ENCODE results near the gene NPAS3.

Gene NPAS3

DNA sequence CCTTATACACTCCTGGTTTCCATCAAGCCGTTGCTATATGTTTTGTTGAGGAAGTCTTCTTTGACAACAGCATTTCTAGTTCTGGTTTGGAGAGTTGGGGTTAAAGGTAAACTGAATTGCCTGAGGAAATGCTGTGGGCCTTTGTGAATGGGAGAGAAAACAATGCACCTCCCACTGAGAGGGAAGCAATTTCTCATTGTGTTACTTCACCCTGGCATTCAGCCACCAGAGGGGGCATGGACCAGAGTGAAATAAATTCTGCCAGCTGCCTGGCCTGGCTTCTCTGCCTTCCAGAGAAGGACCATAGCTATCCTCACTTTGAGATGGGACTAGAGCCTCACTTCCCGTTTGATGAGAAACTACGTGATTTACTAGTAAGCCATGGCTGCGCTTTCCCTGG, 536.9 kb downstream of the NPAS3 start:
- H3K4me3 ChIP-seq (ENCODE audit: low read length), result no peak overlapping the region
- peak; percentile 60 for DNase-seq (ENCODE audit: low read depth)
- TF ChIP-seq, protein P1, sequence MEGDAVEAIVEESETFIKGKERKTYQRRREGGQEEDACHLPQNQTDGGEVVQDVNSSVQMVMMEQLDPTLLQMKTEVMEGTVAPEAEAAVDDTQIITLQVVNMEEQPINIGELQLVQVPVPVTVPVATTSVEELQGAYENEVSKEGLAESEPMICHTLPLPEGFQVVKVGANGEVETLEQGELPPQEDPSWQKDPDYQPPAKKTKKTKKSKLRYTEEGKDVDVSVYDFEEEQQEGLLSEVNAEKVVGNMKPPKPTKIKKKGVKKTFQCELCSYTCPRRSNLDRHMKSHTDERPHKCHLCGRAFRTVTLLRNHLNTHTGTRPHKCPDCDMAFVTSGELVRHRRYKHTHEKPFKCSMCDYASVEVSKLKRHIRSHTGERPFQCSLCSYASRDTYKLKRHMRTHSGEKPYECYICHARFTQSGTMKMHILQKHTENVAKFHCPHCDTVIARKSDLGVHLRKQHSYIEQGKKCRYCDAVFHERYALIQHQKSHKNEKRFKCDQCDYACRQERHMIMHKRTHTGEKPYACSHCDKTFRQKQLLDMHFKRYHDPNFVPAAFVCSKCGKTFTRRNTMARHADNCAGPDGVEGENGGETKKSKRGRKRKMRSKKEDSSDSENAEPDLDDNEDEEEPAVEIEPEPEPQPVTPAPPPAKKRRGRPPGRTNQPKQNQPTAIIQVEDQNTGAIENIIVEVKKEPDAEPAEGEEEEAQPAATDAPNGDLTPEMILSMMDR (IDR thresholded peaks at IDR 0.05; ENCODE audit: insufficient read depth, low read depth, low read length, missing control alignments), result peak; percentile 42

GRCh38 chr14:33477797-33478196, 539.1 kb downstream of the NPAS3 start:
- TF ChIP-seq, protein P1 (IDR thresholded peaks at IDR 0.05; ENCODE audit: insufficient read depth, low read depth, low read length, missing control alignments), result no peak
- H3K4me3 ChIP-seq (ENCODE audit: low read length), result no peak overlapping the region
- no peak for DNase-seq (ENCODE audit: low read depth)

DNA sequence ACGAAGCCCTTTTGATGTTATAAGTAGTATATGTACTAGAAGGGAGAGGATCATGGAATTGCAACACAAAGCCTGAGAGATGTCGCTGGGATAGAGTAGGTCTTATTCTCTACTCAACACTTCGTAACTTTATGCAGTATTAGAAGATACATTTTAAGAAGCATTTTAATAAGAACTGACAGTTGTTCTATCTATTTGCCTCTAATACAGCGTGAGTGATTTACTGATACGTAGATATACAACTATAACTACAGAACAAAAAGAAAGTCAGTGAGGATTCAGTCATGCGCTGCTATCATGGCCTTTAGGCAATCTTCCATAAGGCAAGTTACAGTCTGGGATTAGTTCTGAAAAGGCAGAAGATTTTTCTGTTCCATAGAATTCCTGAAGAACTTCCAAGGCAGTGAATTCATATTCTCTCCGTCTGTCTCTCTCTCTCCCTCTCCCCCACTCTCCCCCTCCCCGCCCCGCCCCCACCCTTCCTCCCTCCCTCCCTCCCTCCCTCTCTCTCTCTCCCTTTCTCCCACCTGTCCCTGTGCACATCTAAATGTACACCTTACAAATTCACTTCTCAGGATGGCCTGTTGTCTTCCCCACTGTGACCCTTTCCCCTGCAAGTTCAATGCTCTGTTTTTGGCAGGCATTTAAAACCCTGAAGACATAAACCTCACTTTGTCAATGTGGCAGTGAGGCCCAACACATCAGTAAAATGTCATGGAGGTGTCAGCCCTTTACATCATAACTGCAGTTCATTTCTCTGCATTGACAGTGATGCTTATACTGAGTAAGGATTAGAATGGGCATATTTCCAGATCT, 541.6 kb downstream of the NPAS3 start:
- DNase-seq (ENCODE audit: low read depth), result no peak
- H3K4me3 ChIP-seq (ENCODE audit: low read length), result no peak overlapping the region
- TF ChIP-seq, protein P1 (IDR thresholded peaks at IDR 0.05; ENCODE audit: insufficient read depth, low read depth, low read length, missing control alignments), result no peak

GRCh38 chr14:33480887-33481184, 542.2 kb downstream of the NPAS3 start:
- TF ChIP-seq, protein P1 (IDR thresholded peaks at IDR 0.05; ENCODE audit: insufficient read depth, low read depth, low read length, missing control alignments), result no peak
- DNase-seq (ENCODE audit: low read depth), result no peak
- no peak overlapping the region for H3K4me3 ChIP-seq (ENCODE audit: low read length)

DNA sequence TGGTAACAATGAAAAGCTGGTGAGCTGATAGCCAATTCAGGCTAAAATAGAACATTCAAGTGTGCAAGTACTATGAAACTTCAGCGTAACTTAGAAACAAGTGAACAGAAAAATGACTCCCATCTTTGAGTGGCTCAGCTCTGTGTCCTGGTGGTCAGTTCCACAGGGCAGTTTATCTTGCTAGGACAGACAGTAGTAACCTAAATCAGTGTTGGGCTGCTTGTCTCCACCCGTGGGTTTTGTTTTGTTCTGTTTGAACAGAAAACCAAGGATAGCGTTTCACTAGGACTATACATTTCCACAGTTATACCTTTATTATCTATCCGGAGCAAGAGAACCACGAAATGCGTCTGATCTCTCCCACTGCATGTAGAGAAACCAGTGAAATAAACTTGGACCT, 544.4 kb downstream of the NPAS3 start:
- TF ChIP-seq, protein P1 (IDR thresholded peaks at IDR 0.05; ENCODE audit: insufficient read depth, low read depth, low read length, missing control alignments), result no peak
- no peak for DNase-seq (ENCODE audit: low read depth)
- no peak overlapping the region for H3K4me3 ChIP-seq (ENCODE audit: low read length)

DNA sequence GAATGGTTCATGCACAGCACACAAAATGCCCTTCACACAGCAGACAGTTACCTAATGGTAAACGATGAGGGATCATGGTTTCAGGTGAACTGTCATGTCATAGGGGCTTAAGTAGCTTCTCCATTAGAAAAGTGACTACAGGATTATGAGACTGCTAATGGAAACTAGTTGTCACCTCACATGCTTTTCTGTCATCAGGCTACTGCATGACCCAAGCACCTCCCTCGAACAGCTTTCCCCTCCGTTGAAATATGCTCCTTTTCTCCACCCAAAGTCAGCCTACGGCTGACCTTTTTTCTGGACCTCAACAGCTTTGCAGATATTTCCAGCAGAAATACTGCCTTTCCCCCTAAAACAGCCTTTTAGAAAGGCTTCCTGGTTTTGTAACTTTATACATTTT, 544.9 kb downstream of the NPAS3 start:
- TF ChIP-seq, protein P1 (IDR thresholded peaks at IDR 0.05; ENCODE audit: insufficient read depth, low read depth, low read length, missing control alignments), result no peak
- no peak for DNase-seq (ENCODE audit: low read depth)
- no peak overlapping the region for H3K4me3 ChIP-seq (ENCODE audit: low read length)

DNA sequence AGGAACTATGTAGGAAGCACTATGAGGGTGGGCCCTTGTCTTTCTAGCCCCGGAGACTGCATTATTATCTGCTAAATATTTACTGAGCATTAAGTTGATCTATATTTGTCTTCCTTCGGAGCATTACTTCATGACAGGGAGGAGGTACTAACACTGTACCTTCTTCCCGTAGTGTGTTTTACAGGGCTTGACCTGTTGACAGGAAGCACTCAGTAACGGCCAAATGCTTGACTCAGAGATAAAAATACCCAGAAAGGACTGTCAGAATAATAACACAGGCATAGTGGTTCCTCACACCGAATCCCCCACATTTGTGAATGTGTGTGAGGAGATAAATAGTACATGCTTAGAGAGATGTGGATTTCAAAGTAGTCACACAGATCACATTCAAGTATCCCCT, 545.6 kb downstream of the NPAS3 start:
- TF ChIP-seq, protein P1 (IDR thresholded peaks at IDR 0.05; ENCODE audit: insufficient read depth, low read depth, low read length, missing control alignments), result no peak
- DNase-seq (ENCODE audit: low read depth), result no peak
- H3K4me3 ChIP-seq (ENCODE audit: low read length), result no peak overlapping the region

Data from epithelial cell of esophagus (primary cell).